Stimulated activated CD8-positive, alpha-beta memory T cell treated with anti-CD3 and anti-CD28 coated beads, Interleukin-7, amount 100 ng/mL, for 48 hours (primary cell): Measurements from ENCODE around the gene ARL8A.
"Not testable (repeated sequence)": the region's sequence is repeated elsewhere in the genome, so short reads cannot be mapped to it uniquely, and the experiment has no call there.

ENCODE experiments used
- DNase-seq, 2 donors: peaks; one replicate each; pipeline ENCODE4 v3.0.0-alpha.2; 2020; ENCODE audit warnings: low read depth in 1 of 2; ENCODE audit errors: extremely low read depth in 1 of 2

Gene ARL8A

DNA sequence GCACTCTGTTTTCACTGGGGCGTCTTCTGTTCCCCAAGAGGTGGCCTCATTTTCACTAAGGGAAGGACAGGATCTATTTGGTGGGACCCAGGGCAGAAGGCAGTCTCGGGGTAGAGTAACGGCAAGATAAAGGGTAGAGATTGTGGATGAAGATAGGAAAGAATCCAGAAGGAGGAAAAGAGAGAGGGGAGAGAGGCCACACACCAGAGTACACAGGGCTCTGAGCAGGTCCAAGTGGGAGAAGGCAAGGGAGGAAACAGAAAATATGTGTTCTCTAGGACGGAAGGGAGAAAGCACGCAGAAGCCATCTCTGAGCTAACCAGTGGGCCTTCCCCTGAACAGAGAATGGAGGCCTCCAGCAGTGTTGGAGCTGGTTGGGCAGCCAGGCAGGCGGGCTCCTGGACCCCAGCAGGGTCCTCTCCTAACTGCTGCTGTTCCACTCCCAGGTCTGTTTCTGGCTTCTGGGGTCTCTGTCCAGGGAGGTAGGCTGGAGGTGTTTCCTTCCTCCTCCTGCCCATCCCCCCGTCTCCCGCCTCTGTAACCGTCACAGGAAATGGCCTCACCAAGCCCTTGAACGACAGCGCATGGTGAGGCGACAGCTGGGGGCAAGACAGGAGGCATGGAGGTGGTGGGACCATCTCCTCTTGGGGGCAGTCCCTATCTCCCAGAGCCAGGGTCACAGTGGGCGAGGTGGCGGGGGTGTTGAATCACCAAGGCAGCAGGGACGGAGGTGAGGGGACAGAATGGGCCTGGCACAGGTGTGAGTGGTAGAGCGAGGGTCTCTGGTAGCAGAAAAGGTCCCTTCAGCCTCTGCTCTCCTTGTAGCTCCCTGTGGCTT lies 15.2 kb upstream of the ARL8A start:
- DNase-seq, result peak in 1 of 2 donors; percentile 81

DNA sequence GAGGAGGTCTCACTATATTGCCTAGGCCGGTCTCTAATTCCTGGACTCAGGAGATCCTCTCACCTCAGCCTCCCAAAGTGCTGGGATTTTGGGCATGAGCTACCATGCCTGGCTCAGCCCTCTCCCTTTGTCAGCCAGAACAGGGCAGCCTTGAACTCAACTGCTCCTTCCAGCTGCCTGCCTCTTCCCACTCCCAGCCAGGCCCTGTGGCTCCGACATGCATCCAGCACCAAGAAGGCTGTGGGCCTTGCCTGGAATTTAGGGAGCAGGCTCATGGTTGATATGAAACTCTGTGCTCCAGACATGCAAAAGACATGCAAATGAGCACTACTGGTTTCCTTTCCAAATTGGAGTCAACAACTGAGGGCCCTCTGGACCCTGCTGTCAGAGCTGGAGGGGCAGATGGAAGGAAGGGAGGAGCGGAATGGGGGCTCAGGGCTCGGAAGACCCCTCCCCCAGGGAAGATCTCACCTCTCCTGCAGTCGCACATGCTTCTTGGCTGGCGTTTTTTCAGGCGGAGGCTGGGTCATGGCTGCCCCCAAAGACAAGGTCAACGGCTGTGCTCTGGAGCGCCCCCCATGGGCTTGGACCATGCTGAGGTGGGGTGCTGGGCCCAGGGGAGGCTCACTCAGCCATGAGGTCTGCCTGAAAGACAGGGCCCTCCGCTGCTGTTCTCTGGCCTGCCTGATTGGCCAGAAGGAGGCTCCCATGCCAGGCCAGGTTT lies 14.4 kb upstream of the ARL8A start:
- no peak for DNase-seq

DNA sequence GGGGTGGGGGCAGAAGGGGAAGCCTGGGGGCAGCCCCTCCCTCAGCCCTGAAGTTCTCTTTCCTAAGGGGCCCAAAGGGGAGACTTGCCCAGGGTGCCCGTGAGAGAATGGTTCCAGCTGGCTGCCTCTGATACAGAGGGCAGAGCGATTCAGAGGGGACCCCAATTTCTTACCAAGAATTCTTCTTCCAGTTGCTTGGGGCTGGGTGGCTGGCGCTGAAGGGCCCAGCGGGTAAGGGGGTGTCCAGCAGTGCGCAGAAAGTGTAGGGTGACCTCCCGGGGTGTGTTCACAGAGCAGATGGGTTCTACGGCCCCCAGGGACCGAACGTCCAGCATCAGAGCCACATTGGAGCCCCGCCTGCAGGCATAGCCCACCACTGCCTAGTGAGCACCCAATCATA lies 13.4 kb upstream of the ARL8A start:
- DNase-seq, result no peak

DNA sequence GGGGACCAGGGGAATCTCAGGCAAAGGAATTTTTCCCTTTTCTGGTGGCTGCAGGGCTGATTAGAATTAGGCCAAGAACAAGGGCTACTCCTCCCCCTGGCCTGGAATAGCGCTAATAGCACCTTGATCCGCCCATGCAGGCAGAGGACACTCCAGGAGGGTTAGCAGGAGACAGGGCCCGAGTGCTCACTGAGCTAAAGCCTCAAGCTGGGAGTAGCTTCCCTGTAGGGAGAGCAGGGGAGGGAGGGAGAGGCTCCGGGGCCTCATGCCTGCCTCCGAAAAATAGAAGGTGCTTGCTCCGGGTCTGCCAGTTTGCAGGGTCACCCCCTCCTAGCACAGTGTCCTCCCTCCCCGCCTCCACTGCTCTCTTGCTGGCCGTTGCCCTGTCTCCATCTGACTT lies 12.1 kb upstream of the ARL8A start:
- no peak for DNase-seq

DNA sequence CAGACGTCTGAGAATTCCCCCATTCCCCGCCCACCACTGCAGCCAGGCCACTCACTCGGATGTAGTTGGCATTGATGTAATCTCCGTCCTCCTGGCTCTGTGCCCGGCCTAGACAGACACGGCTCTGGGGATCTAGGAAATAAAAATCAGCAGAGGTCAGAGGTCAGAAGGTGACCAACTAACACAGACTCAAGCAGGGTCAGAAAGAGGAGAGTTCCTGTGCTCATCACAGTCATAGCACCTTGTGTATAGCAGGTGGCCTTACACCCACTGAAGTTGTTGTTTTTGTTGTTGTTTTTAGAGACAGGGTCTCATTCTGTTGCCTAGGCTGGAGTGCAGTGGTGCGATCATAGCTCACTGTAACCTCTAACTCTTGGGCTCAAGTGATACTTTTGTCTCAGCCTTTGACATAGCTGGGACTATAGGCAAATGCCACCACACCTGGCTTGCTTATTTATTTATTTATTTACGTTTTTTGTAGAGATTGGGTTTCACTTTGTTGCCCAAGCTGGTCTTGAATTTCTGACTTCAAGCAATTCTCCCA lies 11.0 kb upstream of the ARL8A start:
- no peak for DNase-seq

DNA sequence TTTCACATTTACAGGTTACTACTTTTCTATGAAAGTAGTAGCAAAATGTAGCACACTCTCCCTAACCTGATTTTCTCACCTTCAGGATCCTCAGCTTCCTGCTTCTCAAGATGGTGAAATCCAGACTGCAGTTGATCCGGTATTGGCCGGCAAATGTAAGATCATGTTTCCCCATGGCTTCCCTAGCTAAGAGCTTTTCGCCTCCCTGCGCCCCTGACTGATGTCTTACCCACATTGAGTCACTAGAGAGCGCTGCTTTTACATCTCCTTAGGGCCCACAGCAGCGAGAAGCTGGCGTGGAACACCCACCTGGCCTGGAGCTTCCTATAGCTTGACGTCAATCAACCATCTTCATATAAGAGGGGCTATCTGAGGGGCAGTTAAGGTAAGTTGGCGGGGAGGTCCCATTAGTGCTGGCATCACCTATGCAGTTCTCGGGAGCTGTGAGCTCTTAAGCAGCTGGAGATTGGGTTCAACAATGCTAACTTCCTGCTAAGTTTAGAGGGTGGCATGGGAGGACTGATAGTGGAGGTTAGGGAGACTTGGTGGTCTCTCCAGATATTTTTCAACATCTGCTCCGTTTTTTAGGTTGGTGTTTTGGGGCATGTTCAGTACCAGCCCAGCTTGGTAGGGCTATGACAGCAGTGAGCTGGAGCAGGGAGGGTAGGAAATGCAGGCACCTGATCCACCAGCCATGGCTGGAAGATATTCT lies 10.4 kb upstream of the ARL8A start:
- DNase-seq, result no peak

DNA sequence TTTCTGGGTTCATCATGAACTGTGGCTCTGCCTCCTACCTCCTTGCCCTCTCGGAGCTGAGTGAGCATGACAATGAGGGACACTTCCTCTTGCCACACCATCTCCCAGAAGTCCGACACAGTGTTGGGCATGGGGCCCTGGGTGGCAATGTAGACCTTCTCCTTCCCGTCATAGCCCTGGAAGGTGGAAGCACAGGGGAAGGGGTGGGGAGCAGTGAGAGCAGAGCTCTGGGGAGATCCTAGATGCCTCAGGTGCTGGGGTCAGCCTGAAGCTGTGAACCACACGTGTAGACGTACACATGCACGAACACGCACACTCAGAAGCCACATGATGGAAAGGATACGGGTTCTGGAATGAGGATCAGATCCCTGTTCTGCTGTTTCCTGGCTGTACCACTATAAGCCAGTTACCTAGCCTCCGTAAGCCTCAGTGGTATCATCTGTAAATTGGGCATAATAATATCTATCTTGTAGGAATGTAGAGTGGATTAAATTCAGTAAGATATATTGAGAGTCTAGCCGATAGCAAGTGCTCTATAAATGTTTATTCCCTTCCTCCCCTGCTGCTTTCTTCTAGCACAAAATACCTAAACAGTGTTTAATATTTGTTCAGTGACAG lies 9.7 kb upstream of the ARL8A start:
- DNase-seq, result no peak

DNA sequence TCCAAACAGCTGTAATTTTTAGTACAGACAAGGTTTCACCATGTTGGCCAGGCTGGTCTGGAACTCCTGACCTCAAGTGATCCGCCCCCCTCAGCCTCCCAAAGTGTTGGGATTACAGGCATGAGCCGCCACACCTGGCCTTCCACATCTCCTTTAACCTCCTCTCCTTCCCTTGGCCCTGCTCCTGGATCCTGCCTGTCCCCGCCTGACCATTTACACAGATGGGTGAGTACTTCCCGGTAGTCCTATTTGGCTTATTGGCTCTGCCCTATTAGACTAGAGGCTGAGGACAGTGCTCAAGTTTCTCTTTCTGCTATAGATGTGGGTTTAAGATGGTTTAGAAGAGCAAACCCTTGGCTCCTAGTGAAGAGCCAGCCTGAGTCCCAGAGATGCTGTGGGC lies 8.7 kb upstream of the ARL8A start:
- DNase-seq, result no peak

DNA sequence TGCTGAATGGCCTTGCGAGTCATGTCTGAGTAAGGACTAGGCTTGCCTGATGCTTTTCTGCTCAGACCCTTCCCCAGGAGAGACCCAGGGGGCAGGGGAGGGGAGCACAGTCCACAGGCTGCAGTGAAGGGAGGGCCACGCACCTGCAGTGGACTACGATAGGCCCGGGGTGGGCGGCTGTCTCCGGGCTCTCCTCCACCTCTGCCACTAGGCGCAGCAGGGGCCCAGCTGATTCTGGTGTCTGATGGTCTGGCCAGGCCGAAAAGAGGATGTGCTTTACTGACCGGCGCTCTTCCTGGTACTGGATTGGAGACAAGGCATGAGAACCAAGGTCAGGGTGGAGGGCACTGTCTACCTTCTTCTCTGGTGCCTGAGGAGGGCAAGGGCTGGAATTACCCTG lies 7.9 kb upstream of the ARL8A start:
- no peak for DNase-seq

DNA sequence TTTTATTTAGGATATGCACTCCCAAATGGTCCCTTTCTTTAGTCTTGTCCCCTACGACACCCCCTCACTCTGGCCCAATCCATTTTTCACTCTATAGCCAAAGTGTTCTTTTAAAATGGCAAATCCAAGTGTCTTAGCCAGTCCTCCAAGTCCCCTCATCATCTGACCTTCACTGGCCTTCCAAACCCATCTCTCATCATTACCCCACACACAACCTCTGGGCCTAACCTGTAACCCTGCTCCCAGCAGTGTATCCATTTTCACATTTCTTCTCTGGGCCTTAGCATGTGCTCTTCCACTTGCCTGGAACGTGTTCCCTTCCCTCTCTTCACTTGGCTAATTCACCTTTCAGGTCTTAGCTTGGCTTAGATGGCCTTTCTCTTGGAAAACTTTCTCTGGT lies 6.5 kb upstream of the ARL8A start:
- no peak for DNase-seq

DNA sequence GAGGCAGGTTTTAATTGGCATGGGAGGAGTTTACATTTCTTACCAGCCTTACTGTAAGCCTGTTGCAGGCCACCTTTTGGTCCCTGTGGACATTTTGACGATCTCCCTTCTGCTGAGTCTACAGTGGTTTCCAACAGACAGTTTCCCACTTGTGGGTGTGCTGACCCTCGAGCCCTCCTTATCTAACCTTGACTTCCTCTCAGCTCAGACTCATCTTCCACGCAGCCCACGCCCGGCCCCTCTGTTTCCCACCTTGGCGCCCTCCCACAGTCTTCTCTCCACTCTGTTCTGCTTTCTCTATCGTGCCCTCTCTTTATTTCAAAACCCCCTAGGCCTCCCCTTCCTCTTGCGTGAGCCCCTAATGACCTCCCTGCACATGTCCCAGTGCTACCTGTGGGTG lies 6.1 kb upstream of the ARL8A start:
- no peak for DNase-seq

DNA sequence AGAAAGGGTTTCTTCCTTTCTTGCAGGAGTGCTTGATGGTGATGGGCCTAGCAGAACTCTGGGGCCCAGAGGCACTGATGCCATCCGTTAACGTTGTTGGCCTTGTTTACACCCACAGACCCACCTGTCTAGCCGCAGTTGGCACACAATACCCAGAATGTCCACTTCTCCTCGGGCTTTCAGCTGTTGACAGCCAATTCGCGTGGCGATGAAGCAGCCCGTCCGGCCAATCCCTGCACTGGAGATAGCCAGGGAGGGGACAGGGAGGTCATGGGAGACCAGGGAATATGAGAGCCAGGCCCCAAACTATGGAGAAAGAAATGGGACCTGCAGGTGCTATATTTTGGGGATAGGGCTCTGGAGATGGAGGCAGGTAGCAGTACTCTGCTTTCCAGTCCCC lies 5.7 kb upstream of the ARL8A start:
- DNase-seq, result no peak

DNA sequence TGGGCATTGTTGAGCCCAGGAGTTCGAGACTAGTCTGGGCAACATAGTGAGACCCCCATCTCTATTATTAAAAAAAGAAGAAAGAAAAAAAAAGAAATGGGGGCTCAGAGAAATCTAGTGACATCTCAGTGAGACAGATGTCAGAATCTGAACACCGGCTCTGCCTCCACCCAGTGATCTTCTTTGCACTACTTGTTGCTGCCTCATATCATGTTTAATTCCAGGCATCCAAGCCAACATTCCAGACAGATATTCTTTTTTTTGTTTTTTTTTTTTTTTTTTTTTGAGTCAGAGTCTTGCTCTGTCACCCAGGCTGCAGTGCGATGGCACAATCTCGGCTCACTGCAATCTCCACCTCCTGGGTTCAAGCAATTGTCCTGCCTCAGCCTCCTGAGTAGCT lies 5.0 kb upstream of the ARL8A start:
- DNase-seq, result no peak

DNA sequence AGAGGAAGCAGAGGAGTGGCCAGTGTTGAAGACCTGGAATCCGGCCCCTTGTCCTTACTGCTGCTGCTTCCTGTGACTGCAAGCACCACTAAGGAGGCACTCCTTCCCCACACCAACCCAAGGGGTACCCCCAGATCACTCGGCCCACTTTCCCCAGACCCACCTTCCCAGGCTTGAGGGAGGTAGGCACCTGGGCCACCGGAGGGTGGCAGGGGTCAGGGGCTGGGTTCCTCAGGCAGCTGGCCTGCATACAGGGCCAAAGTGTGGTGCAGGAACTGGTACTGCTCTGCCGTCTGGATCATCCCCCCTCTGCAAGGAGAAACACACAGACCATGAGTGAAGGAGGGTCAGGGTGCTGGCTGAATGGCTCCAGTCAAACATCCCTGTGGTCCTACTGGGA lies 3.9 kb upstream of the ARL8A start:
- no peak for DNase-seq

DNA sequence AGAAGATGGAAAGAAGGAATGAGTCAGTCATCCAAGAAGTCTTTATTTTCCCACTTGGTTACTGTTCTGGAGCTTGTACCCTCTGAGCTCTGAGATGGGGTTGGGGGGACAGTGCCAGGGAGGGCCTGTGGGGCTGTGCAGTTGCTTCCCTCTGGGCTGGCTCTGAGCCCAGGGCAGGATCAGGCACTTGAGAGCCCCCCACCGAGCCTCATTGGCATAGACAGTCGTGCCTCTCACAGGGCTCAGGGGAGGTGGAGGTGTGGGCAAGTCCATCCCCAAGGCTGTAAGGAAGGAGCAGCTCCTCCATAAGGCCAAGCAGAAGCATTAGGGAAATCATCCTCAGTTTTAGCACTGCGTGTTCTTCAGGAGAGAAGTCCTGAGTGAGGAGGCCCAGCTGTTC lies 2.5 kb upstream of the ARL8A start:
- DNase-seq, result no peak

DNA sequence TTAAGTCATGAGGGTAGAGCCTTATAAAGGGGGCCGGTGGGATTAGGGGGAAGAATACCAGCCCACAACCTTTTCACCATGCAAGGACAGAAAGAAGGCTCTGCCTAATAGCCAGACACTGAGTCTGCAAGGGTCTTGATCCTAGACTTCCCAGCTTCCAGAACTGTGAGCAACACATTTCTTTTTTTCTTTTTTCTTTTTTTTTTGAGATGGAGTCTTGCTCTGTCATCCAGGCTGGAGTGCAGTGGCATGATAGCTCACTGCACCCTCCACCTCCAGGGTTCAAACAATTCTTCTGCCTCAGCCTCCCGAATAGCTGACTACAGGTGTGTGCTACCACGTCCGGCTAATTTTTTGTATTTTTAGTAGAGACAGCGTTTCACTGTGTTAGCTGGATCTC lies 1.7 kb upstream of the ARL8A start:
- no peak for DNase-seq

DNA sequence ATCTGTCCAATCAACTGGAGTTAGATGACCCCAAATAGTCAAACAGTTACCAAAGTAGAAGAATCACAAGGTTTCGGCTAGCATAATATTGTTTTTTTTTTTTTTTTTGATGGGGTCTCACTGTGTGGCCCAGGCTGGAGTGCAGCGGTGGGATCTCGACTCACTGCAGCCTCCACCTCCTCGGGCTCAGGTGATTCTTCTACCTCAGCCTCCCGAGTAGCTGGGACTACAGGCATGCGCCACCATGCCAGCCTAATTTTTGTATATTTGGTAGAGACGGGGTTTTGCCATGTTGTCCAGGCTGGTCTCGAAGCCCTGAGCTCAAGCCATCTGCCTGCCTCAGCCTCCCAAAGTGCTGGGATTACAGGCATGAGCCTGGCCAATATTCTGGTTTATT lies 1.2 kb upstream of the ARL8A start:
- DNase-seq, result not testable (repeated sequence)

DNA sequence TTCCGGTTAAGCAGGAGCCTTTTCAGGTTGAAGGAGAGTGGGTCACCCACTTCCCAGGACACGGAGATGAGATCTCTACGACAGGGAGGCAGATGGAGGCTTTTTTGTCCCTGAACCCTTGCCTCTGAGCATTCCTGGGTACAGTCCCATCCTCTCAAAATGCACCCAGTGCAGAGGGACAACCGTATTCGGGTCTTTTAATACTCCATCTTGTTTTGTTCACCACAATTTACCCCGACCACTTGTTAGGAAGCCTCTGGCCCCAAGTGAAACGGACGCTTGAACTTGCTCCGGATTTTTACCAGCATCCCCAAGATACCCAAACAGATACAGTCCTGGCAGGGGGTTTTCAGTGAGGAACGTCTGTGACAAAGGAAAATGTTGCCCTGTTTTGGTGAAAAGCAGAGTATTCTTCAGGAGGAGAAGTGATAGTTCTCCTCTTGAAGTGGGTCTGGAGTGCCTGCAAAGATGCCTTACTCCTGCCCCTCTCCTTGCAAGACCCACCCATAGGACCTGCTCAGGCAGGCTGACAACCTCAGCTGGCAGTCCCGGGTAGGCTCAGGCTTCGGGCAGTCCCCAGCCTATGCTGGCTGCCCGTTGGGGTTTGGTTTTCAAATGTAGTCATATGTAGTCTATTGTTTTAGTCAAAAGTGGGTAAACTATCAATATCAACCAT lies 669 bp upstream of the ARL8A start:
- DNase-seq, result no peak

DNA sequence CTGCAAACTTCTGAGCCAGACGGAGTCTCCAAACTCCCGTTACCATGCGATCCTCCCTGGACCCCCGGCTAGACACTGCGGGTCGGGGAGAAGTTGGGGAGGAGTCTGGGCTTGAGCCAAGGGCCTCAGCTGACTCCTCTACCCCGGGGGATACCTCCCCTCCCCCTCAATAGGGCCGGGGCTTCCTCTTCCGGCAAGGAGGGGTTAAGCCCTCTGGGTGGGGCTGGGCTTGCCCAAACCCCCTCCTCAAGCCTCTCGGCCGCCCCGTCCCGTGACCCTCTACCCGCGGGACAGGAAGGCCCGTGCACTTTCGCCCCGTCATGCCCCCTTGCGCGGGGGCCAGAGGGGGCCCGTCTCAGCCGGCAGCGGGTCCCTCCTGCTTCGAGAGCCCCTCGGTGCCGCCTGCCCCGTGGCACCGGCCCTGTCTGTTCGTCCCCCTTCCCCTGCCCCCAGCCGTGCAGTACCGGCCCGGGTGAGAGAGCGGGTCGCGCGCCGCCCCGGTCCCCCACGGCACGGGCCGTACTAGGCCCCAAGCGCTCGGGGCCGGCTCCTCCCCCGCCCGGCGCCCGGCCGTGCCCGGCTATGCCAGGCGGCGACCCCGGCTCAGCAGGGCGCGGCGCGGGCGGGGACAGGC lies 652 bp downstream of the ARL8A start:
- no peak for DNase-seq
